ENCODE results near the gene DLG5.

The DLG5 gene

DNA sequence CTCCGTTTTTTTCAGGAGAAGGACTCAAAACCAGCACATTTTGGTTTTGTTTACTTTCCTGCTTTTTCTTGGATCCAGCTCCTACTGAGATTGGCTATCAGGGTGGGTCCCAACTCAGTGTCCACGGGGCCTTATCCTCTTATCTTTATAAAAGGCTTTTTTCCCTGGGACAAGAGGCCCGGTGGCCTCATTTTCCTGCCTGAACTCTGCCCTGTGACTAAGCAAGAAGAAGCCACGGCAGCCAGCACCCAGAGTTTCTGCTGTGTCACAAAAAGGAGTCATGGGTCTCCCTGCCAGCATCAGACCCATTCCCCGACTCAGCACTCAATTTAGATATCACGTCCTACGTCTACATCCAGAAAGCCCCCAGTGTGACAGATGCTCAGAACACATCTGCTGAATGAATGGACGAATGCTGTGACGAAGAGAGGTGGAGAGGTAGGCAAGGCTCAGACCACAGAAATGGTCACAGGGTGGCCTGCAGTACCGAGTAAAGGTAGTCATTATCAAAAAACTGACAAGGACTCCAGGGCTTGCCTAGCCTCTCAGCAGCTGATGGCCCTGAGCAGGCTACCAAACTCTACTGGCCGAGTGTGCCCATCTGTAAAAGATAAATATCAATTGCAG, 16.7 kb downstream of the DLG5 start:
- no peak for DNase-seq

DNA sequence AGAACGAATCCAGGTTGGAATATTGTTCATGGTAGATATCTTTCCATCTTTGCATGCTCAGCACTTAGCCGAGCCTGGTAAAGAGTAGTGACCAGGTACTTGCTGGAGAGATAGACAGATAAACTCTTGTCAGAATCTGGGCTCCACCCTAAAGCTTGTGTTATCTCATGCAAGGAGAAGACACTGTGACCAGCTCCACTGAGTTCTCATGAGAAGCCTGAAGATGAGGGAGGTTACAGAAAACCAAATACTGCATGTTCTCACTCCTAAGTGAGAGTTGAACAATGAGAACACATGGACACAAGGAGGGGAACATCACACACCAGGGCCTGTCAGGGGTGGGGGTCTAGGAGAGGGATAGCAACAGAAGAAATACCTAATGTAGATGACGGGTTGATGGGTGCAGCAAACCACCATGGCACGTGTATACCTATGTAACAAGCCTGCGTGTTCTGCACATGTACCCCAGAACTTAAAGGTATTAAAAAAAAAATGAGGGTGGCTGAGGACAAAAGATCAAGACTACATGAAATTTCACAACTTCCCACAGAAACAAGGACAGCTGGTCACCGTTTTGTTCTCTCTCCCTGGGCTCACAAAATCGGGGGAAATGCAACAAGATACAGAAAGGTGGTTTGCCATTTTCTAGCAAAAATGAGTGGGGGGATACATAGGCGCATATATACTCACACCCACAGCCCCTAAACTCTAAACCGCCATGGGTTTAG, 17.4 kb downstream of the DLG5 start:
- DNase-seq = no peak

DNA sequence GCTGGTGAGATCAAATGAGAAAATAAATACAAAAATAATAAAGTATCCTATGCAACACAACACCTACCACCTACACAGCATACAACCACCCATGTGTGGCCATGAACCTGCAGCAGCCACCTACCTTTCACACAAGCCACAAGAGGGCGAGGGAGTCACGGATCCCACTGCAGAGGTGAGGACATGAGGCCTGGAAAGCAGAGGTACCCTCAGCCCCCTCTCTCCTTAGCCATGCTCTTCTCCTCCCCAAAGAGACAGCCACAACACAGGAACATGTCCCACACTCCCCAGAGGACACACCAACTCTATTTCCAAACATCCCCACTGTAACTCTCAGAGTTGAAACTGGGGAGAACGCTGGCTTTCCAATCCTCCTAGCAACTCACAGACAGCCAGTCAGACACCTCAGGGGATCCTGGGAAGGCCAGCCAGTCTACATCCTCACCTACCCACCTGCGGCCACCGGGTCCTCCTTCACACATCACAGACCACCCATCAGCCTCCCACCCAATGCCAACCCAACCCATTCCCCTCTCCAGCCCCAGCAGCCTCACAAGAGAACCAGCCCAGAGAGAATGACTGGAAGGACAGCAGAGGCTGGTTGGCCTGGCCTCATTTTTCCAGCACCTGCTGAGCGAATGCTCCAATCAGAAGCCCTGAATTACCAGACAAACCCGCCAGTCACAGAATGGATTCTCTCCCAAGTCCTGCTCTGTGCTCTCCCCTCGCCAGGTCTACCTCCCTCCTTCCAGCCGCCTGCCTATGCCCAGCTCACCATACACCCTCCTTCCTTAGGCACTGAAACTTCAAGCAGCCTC, 18.4 kb downstream of the DLG5 start:
- no peak for DNase-seq

DNA sequence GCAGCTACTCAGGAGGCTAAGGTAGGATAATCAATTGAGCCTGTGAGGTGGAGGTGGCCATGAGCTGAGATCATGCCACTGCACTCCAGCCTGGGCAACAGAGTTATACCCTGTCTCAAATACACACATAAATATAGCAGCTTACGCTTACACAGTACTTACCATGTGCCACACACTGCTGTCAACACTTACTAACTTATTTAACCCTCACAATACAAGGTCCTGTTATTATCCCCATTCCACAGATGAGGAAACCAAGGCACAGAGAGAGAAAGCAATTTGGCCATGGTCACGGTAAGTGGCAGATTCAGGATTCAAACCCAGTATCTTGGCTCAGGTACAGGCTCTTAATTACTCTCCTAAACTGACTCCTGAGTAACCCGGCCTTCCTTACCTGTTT, 19.1 kb downstream of the DLG5 start:
- no peak for DNase-seq

DNA sequence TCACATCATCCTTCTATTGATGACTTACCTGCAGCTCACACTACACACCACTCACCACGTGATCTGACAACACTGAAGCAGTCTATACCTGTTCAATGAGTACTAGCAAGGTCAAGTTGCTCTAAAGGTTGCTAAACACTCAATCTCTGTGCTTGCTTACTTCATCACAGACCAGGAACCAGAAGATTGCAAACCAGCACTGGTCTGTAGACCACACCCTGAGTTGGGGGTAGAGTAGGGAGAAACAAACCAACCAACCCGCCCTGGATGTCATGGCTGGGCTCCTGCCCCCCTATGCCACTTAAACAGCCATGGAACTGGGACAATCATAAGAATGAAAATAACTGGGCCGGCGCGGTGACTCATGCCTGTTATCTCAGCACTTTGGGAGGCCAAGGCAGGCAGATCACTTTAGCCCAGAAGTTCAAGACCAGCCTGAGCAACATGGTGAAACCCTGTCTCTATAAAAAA, 19.6 kb downstream of the DLG5 start:
- no peak for DNase-seq

DNA sequence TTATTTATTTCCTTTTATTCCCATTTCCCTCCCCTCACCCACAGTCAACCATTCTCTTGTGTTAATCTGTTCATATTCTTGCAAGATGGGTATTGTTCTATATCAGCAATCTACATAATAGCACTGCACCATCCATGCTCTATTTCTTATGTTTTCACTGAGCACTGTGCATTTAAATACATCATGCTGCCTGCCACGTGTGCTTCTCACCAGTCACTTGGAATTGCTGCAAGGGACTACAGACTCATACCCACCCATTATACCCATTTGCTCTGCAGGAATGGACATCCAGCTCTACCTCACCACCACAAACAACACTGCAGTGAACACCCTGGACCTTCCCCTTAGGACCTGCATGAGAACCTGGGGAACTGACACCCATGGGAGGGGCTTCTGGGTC, 20.8 kb downstream of the DLG5 start:
- DNase-seq = no peak

DNA sequence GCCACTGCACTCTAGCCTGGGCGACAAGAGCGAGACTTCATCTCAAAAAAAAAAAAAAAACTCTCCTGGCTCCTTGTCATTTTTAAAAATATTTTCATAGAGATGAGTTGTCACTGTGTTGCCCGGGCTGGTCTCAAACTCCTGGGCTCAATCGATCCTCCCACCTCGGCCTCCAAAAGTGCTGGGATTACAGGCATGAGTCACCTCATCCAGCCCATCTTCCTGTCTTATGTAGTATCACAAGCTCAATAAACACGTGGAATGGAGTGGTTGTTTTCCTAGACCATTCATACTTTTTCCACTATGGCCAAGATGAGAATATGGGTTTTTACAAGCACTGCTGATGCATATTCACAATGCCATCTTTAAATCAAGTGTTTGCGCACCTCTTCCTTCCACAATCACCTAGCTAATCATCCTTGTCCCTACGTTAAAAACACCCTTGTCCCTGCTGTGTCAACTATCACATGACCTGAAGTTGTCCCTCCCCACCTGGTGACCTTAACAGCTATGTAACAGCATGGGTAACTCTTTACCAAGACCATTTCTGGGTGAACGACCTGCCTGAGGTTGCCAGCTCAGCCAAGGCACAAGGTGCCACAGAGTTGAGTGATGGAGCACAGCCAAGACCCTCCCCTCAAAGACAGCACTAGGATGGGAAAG, 21.3 kb downstream of the DLG5 start:
- DNase-seq = no peak

DNA sequence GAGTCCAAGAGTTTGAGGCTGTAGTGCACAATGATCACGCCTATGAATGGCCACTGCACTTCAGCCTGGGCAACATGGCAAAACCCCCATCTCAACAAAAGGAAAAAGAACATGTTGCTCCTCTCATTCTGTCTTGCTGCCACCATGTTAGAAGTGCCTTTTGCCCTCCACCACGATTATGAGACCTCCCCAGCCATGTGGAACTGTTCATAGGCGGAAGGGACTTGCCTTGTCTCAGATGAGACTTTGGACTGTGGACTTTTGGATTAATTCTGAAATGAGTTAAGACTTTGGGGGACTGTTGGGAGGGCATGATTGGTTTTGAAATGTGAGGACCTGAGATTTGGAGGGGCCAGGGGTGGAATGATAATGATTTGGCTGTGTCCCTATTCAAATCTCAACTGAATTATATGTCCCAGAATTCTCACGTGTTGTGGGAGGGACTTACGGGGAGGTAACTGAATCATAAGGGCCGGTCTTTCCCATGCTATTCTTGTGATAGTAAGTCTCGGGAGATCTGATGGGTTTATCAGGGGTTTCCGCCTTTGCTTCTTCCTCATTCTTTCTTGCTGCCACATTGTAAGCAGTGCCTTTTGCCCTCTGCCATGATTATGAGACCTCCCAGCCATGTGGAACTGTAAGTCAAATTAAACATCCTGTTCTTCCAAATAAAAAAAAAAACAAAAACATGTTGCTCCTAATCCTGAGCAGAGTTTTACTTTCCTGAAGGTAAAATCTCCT, 22.3 kb downstream of the DLG5 start:
- no peak for DNase-seq

DNA sequence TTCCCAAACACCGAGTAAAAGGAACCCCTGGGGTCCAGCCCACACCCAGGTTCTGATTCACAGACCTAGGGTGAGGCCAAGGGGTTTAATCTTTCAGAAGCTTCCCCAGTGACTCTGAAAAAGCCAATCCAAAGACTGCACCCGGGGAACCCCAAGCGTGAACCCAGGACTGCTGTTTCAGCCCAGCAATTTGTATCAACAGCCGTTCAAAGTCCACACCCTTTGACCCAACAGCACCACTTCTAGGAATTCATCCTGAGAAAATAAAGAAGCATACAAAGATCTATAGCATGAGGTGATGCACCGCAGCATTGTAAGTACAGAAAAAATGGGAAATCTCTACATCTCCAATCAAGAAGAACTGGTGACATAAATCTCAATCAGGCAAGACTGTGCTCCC, 24.4 kb downstream of the DLG5 start:
- no peak for DNase-seq

DNA sequence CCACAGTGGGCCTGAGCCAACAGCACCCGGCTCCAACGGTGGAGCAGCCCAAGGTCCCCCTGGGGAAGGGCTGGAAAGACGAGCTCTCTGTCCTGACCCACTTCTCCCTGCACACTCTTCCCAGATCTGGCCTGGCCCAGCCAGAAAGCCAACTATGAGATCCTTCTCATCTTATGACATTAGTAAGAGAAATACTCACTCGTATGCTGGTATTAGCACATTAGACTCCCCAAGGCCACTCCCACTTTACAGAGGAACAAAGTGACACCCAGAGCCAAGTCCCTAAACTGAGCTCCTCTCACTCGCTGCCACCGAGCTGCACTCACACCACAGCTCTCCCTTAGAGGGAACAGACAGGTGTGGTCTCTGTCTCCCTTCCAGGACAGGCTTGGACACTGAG, 24.8 kb downstream of the DLG5 start:
- DNase-seq = no peak

DNA sequence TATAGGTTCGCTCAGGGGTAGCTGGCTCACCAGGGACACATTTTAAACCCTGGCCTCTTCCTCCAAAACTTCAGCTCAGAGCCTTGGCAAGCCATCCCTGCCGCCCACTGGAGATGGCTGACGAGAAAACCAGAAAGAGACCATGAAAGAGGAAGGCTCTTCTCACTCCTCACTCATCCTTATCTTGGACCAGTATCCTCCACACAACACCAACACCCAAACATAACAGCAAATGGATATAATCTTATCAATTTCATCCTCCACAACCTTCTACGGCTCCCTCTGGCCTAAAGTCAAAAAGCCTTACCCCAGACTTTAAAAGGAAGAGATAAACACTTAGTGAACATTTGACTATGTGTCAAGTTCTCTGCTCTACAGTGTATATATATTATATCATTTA, 26.9 kb downstream of the DLG5 start:
- DNase-seq = no peak

DNA sequence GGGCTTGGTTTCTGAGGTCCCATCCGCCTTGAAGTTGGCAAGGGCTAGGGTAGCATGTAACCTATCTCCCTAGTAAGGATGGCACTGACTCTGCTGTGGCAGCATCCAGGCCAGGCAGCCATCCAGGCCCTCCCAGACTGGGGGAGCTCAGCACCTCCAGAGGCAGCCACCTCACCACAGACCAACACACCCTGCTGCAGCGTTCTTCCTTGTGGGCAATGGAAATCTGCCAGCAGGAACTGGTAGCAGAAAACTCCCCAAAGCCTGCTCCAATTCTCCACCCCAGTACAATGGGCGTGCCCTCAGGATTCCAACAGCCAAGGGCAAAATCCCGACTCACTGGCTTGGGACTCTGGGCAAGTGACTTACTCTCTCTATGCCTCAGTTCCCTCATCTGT, 27.5 kb downstream of the DLG5 start:
- no peak for DNase-seq

DNA sequence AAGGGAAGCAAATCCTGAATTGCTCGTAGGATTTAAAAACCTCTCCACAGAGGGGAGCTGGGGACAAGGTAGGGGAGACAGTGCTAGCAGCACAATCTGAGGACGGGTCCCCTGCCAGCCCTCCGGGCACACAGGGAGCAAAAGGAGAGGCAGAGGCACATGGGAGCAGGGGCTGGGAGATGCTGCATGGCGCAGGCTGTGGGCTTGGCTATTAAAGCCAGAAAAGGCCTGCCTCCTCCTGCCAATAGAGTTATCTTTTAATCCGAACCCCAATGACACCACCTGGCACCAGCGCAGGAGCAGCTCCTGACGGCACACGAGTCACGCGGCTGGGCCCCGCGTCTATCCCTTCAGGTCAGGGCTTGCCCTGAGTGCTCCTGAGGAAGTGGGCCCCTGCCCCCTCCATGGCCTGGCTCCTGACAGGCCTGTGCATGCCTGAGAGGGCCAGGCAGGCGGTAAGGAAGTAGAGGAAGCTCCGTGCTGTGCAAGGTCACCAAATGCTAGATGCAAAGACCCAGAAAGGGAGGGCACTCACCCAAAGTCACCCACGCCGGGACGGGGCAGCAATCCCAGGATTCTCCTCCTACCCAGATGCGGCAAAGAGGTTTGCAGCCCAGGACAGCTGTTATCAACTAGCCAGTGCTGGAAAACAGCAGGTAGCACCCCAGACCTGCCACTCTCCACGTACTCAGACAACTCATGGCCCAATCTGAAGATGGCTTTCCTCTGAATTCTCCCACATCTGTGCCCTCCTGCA, 28.1 kb downstream of the DLG5 start:
- DNase-seq = no peak

DNA sequence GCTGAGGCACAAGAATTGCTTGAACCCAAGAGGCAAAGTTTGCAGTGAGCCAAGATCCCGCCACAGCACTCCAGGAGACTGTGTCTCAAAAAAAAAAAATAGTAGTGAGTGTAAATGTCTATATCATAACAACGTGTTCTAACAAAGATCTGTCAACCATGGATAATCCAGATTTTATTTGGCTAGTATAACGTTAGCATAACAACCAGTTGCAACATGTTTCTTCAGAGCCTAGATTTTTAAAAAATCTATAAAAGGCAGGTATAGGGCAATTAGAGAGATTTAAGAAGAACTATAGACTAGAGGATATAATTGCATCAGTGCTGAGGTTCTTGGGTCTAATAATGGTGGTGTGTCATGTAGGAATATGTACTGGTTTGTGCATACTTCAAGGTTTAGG, 30.5 kb downstream of the DLG5 start:
- DNase-seq = no peak

DNA sequence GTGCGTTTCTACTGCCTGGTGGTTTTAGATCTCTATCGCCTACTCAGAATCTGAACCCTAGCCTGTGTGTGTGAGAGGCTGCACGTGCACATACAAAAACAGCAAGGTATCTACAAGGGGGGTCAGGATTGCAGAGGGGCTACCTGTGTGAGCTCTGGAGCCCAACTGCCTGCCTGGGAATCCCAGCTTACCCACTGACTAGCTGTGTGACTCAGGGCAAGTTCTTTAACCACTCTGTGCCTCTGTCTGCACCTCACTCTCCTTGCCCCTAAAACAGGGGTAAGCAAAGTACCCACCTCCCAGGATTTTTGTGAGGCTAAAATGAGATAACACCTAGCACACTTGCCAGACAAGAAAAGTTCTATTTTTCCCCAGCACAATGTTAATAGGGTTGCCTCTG, 32.5 kb downstream of the DLG5 start:
- no peak for DNase-seq

DNA sequence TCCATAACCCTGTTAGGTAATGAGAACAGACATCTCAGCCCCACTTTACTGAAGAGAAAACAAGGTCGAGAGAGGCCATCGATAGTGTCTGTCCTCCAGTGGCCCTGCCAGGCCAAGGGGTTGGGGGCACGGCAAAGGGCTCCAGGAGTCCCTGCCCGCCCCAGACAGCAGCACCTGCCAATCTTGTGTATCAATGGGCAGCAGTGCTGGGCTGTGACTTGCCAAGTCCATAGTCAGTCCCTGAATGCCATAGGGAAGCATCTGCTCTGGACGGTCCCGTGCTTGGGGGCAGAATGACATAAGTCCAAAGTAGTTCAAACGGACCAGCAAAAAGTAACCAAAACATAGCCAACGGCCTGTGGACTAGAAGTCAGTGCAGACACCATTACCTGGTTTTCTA, 33.2 kb downstream of the DLG5 start:
- no peak for DNase-seq

DNA sequence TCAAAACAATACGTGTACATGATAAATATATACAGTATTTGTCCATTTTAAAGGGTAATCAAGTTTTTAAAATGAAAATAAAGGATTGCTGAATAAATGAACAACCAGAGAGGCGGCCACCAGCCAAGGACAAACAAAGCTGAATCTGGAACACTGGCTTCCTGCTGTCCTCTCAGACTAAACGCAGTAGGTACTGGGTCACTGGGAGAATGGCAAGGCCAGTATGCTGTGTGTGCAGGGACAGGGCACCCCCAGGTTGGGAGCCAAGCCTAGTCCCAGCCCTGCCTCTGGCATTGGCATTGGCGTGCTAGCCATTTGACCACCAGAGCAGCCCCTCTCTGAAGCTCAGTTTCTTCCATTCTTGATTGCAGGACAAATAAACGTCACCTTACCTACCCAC, 33.8 kb downstream of the DLG5 start:
- DNase-seq = no peak

DNA sequence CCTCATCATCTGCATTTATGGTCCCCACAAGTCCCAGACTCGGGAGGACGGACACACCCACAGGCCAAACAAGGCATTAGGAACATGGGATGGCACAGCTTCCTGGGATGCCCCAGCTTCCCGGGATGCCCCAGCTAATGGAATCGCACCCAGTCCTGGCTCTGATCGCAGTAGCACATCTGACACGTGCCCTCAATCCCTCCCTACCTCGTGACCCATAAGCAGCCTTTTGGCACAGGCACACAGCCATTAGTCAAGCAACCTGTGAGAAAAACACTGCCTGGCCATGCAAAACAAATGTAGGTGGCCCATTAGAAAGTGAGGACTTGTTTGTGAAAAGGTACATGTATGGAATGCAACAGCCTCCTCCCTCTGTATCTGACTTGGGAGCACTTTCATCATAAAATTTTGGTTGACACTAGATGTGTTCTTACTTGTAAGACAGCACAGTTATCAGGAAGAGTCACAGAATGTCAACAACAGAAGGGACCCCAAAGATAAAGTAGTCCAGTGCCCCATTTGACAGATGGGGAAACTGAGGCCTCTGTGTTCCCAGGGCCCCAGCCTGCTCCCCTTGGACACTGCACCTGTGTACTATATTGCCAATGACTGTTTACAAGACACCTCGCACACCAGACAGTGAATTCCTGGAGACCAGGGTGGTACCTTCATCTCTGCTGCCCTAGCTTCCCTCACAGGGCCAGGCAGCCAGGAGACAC, 34.4 kb downstream of the DLG5 start:
- no peak for DNase-seq

DNA sequence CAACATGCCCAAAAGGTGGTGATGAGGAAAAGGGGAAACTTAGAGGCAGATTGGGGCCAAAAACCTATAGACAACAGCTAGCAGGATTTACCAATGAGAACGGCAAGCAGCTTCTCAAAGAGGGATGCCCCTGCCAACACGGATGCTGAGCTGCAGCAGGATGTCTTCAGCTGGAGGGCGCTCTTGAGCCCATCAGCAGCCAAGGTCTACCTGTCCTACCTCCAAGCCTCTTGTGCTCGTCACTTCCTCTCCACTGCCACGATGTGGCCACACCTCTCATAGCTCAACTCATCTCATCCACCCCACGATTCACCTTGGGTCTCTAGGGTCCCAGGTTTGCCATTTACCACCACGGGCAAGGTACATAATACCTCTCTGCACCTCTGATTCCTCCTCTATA, 36.5 kb downstream of the DLG5 start:
- DNase-seq = no peak

DNA sequence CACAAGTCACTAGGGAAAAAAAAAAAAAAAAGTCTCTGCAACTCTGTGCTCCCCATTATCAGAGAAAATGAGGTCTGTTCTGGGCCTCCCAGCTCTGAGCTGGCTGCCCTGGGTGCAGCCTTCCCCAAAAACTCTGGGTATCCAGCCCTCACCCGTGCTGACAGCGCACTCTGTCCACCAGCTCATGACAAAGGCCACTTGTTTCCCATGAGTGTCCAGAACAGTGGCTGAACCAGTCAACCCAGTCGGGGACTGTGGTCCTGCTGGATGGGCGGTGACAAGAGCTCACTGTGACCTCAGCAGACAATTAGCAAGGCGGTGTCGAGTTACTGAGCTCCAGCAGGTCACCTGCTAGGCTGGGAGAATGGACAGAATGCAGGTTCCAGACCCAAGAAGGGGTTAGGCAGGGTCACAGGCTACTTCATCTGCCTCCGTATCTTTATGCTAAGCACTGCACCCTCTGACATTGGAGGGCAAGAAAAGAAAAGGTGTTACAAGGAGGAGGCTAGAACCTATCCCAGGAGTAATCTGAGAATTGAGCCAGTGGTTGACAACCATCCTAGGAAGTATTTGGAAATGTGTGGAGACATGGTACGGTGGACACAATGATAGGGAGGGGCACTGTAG, 37.2 kb downstream of the DLG5 start:
- DNase-seq = no peak

DNA sequence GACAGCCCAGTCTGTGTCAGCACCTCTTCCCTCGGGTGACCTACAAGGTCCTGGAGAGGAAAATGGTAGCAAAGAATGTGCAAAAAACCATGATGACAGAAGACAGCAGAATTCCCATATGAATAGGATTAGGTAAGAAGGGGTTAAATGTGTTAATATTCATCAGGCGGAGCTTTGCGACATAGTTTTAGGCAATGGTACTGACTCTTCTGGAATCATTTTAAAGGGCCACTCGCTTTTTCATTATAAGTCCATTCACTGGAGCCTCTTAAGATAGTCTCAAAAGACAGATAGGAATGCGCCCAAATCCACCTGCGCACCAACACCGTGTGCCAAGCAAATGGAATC, 38.2 kb downstream of the DLG5 start:
- DNase-seq = no peak
